Measurements from ENCODE around the gene PPP1R3A. TPM values are rescaled to one million over a fixed set of nuclear protein-coding genes. Genes with fewer than 3 reads are reported as not detected.
A peak's percentile ranks its signal among the peaks of the same experiment; 100 is the strongest.

Gene PPP1R3A
- total RNA-seq, 1 experiment from 2014 or later: 0.02 TPM

- DNase-seq: no peak
Observed at GRCh38 chr7:113907617-113908016, 11.2 kb downstream of the PPP1R3A start.

GRCh38 chr7:113904521-113904920 lies 14.3 kb downstream of the PPP1R3A start:
- Histone ChIP-seq H3K9me3 (replicated peaks) (no peaks in the 10 kb centered on the region), H3K27me3 (no peaks in the 10 kb centered on the region), H3K4me1 (no peaks in the 10 kb centered on the region), H3K36me3 (no peaks in the 10 kb centered on the region), H3K27ac (no peak overlapping the region), H3K4me3 (no peak overlapping the region)
- DNase-seq: no peak

More at GRCh38 chr7:113907617-113908016, 11.2 kb downstream of the PPP1R3A start:
- Histone ChIP-seq H3K36me3 (no peaks in the 10 kb centered on the region), H3K27ac (no peak overlapping the region), H3K4me3 (no peak overlapping the region), H3K4me1 (peaks cover 4% of the 10 kb centered on the region), H3K27me3 (no peaks in the 10 kb centered on the region), H3K9me3 (replicated peaks) (no peaks in the 10 kb centered on the region)

- H3K27ac ChIP-seq: no peak overlapping the region
- no peak for DNase-seq
Observed at GRCh38 chr7:113892818-113893217, 26.0 kb downstream of the PPP1R3A start.

GRCh38 chr7:113891828-113892227 lies 27.0 kb downstream of the PPP1R3A start:
- H3K27ac ChIP-seq: no peak overlapping the region

More at GRCh38 chr7:113892818-113893217, 26.0 kb downstream of the PPP1R3A start:
- no peaks in the 10 kb centered on the region for H3K9me3 ChIP-seq (replicated peaks)
- no peaks in the 10 kb centered on the region for H3K27me3 ChIP-seq
- H3K4me1 ChIP-seq: no peaks in the 10 kb centered on the region
- no peak overlapping the region for H3K4me3 ChIP-seq
- H3K36me3 ChIP-seq: no peaks in the 10 kb centered on the region

GRCh38 chr7:113891031-113891350 lies 27.8 kb downstream of the PPP1R3A start:
- H3K27ac ChIP-seq: no peak overlapping the region
- no peak overlapping the region for H3K4me3 ChIP-seq
- H3K36me3 ChIP-seq: no peaks in the 10 kb centered on the region
- H3K4me1 ChIP-seq: no peaks in the 10 kb centered on the region
- H3K27me3 ChIP-seq: no peaks in the 10 kb centered on the region
- no peak for DNase-seq
- peaks cover 4% of the 10 kb centered on the region for H3K9me3 ChIP-seq (replicated peaks)

More at GRCh38 chr7:113891828-113892227, 27.0 kb downstream of the PPP1R3A start:
- no peaks in the 10 kb centered on the region for H3K36me3 ChIP-seq
- H3K9me3 ChIP-seq (replicated peaks): no peaks in the 10 kb centered on the region
- no peak for DNase-seq
- no peaks in the 10 kb centered on the region for H3K4me1 ChIP-seq
- H3K27me3 ChIP-seq: no peaks in the 10 kb centered on the region
- no peak overlapping the region for H3K4me3 ChIP-seq

- peaks cover 5% of the 10 kb centered on the region for H3K9me3 ChIP-seq (replicated peaks)
- H3K27me3 ChIP-seq: no peaks in the 10 kb centered on the region
- DNase-seq: no peak
- no peak overlapping the region for H3K4me3 ChIP-seq
- H3K27ac ChIP-seq: no peak overlapping the region
- no peaks in the 10 kb centered on the region for H3K4me1 ChIP-seq
- H3K36me3 ChIP-seq: no peaks in the 10 kb centered on the region
Observed at GRCh38 chr7:113890331-113891030, 28.3 kb downstream of the PPP1R3A start.

- H3K27me3 ChIP-seq: no peaks in the 10 kb centered on the region
- DNase-seq: no peak
- no peak overlapping the region for H3K27ac ChIP-seq
- H3K4me1 ChIP-seq: peaks cover 22% of the 10 kb centered on the region
- no peaks in the 10 kb centered on the region for H3K36me3 ChIP-seq
- no peak overlapping the region for H3K4me3 ChIP-seq
- H3K9me3 ChIP-seq (replicated peaks): peaks cover 5% of the 10 kb centered on the region
Observed at GRCh38 chr7:113883096-113883495, 35.7 kb downstream of the PPP1R3A start.

- H3K27me3 ChIP-seq: no peaks in the 10 kb centered on the region
- peaks cover 22% of the 10 kb centered on the region for H3K4me1 ChIP-seq
- H3K4me3 ChIP-seq: peak overlapping the region; percentile 12
- peak; percentile 60 to 86 for DNase-seq
- H3K27ac ChIP-seq: peak overlapping the region; percentile 84
- no peaks in the 10 kb centered on the region for H3K36me3 ChIP-seq
- H3K9me3 ChIP-seq (replicated peaks): no peaks in the 10 kb centered on the region
Observed at GRCh38 chr7:113880559-113880958, 38.2 kb downstream of the PPP1R3A start.

GRCh38 chr7:113878394-113878992 lies 40.3 kb downstream of the PPP1R3A start:
- Histone ChIP-seq H3K27ac (no peak overlapping the region), H3K27me3 (no peaks in the 10 kb centered on the region), H3K9me3 (replicated peaks) (no peaks in the 10 kb centered on the region), H3K36me3 (no peaks in the 10 kb centered on the region), H3K4me1 (peaks cover 29% of the 10 kb centered on the region), H3K4me3 (no peak overlapping the region)
- no peak for DNase-seq

- Histone ChIP-seq H3K4me3 (no peak overlapping the region), H3K27ac (no peak overlapping the region), H3K4me1 (peaks cover 21% of the 10 kb centered on the region), H3K36me3 (no peaks in the 10 kb centered on the region), H3K9me3 (replicated peaks) (no peaks in the 10 kb centered on the region), H3K27me3 (no peaks in the 10 kb centered on the region)
- DNase-seq: no peak
Observed at GRCh38 chr7:113875224-113875623, 43.6 kb downstream of the PPP1R3A start.

GRCh38 chr7:113873554-113874151 lies 45.2 kb downstream of the PPP1R3A start:
- peak; percentile 22 to 58 for DNase-seq
- H3K9me3 ChIP-seq (replicated peaks): peaks cover 2% of the 10 kb centered on the region; the same call in 1 of the 2 replicates

GRCh38 chr7:113872981-113873380 lies 45.8 kb downstream of the PPP1R3A start:
- Histone ChIP-seq H3K27me3 (no peaks in the 10 kb centered on the region), H3K4me3 (no peak overlapping the region), H3K9me3 (replicated peaks) (peaks cover 2% of the 10 kb centered on the region; the same call in 1 of the 2 replicates), H3K36me3 (no peaks in the 10 kb centered on the region), H3K27ac (no peak overlapping the region), H3K4me1 (peaks cover 15% of the 10 kb centered on the region)
- DNase-seq: peak in 1 of 2 experiments; percentile 34

More at GRCh38 chr7:113873554-113874151, 45.2 kb downstream of the PPP1R3A start:
- Histone ChIP-seq H3K36me3 (no peaks in the 10 kb centered on the region), H3K27me3 (no peaks in the 10 kb centered on the region), H3K4me3 (no peak overlapping the region), H3K27ac (0 out of 2 replicates have a peak overlapping the region, but pooled peaks have one; percentile 1), H3K4me1 (peaks cover 15% of the 10 kb centered on the region)

GRCh38 chr7:113867325-113867724 lies 51.5 kb downstream of the PPP1R3A start:
- Histone ChIP-seq H3K27ac (no peak overlapping the region), H3K36me3 (no peaks in the 10 kb centered on the region), H3K4me1 (peaks cover 2% of the 10 kb centered on the region; the same call in 1 of the 2 replicates), H3K4me3 (no peak overlapping the region), H3K27me3 (no peaks in the 10 kb centered on the region), H3K9me3 (replicated peaks) (peaks cover 2% of the 10 kb centered on the region; the same call in 1 of the 2 replicates)
- no peak for DNase-seq

GRCh38 chr7:113856010-113856409 lies 62.8 kb downstream of the PPP1R3A start:
- Histone ChIP-seq H3K27me3 (no peaks in the 10 kb centered on the region), H3K4me1 (no peaks in the 10 kb centered on the region), H3K27ac (no peak overlapping the region), H3K4me3 (no peak overlapping the region), H3K9me3 (replicated peaks) (peaks cover 6% of the 10 kb centered on the region; the same call in 1 of the 2 replicates), H3K36me3 (no peaks in the 10 kb centered on the region)
- DNase-seq: no peak

GRCh38 chr7:113840954-113841353 lies 77.9 kb downstream of the PPP1R3A start:
- Histone ChIP-seq H3K9me3 (replicated peaks) (no peaks in the 10 kb centered on the region), H3K4me1 (no peaks in the 10 kb centered on the region), H3K4me3 (no peak overlapping the region), H3K27me3 (no peaks in the 10 kb centered on the region), H3K36me3 (no peaks in the 10 kb centered on the region), H3K27ac (no peak overlapping the region)
- DNase-seq: no peak
